Right forelimb (tissue), 1 donor: Measurements from ENCODE around the gene SLC44A5.
"Not testable (repeated sequence)": the region's sequence is repeated elsewhere in the genome, so short reads cannot be mapped to it uniquely, and the experiment has no call there.

Source experiments
- DNase-seq: peaks from one replicate; pipeline ENCODE4 v3.0.0-alpha.2; 2018

SLC44A5 gene

GRCh38 chr1:75354267-75354666 lies 256.6 kb downstream of the SLC44A5 start:
- not testable (repeated sequence) for DNase-seq

GRCh38 chr1:75353051-75353450 lies 257.9 kb downstream of the SLC44A5 start:
- DNase-seq = no peak

- no peak for DNase-seq
Observed at GRCh38 chr1:75345538-75346292, 265.2 kb downstream of the SLC44A5 start.

- DNase-seq = no peak
Observed at GRCh38 chr1:75342786-75343185, 268.1 kb downstream of the SLC44A5 start.

GRCh38 chr1:75341537-75341936 lies 269.4 kb downstream of the SLC44A5 start:
- no peak for DNase-seq

GRCh38 chr1:75338616-75339483 lies 272.1 kb downstream of the SLC44A5 start:
- DNase-seq = no peak

GRCh38 chr1:75334876-75335389 lies 276.0 kb downstream of the SLC44A5 start:
- DNase-seq = no peak

- DNase-seq = no peak
Observed at GRCh38 chr1:75330624-75331023, 280.3 kb downstream of the SLC44A5 start.

- no peak for DNase-seq
Observed at GRCh38 chr1:75328691-75329090, 282.2 kb downstream of the SLC44A5 start.

GRCh38 chr1:75327395-75327794 lies 283.5 kb downstream of the SLC44A5 start:
- DNase-seq = no peak

- no peak for DNase-seq
Observed at GRCh38 chr1:75317976-75318375, 292.9 kb downstream of the SLC44A5 start.

- DNase-seq = no peak
Observed at GRCh38 chr1:75316230-75316629, 294.7 kb downstream of the SLC44A5 start.

- DNase-seq = no peak
Observed at GRCh38 chr1:75312620-75313019, 298.3 kb downstream of the SLC44A5 start.

- no peak for DNase-seq
Observed at GRCh38 chr1:75310067-75310466, 300.8 kb downstream of the SLC44A5 start.

- no peak for DNase-seq
Observed at GRCh38 chr1:75308365-75308764, 302.5 kb downstream of the SLC44A5 start.

GRCh38 chr1:75305061-75305460 lies 305.9 kb downstream of the SLC44A5 start:
- no peak for DNase-seq

- DNase-seq = no peak
Observed at GRCh38 chr1:75293270-75293669, 317.6 kb downstream of the SLC44A5 start.

GRCh38 chr1:75292013-75292412 lies 318.9 kb downstream of the SLC44A5 start:
- no peak for DNase-seq

GRCh38 chr1:75276385-75276784 lies 334.5 kb downstream of the SLC44A5 start:
- DNase-seq = no peak

GRCh38 chr1:75275631-75276030 lies 335.3 kb downstream of the SLC44A5 start:
- DNase-seq = no peak

GRCh38 chr1:75274920-75275506 lies 335.9 kb downstream of the SLC44A5 start:
- no peak for DNase-seq

- no peak for DNase-seq
Observed at GRCh38 chr1:75273110-75273509, 337.8 kb downstream of the SLC44A5 start.

GRCh38 chr1:75265792-75266191 lies 345.1 kb downstream of the SLC44A5 start:
- DNase-seq = no peak
